ENCODE data around the gene GABBR1.

GRCh38 chr6:29652198-29652584 lies 19.2 kb upstream of the GABBR1 start:
- TF ChIP-seq POLR2A (IDR thresholded peaks at IDR 0.05) (no peak), CTCF (IDR thresholded peaks at IDR 0.05) (no peak)
